Prostate gland (tissue), 2 donors: ENCODE data around the gene ACTN2.

Experiments
- CTCF ChIP-seq, 4 experiments: fragments of 200-600 bp in 2 of 4; fragments of 450-650 bp in 2 of 4; sonication (generic) in 2 of 4; IDR thresholded peaks; 1 replicate in 3 of 4; 2 replicates in 1 of 4; pipeline ENCODE4 v1.5.1; 2016 to 2019; ENCODE audit warnings: antibody characterized with exemption in 4 of 4, mild to moderate bottlenecking in 2 of 4, moderate library complexity in 2 of 4
- POLR2A ChIP-seq: fragments of 450-650 bp; IDR thresholded peaks from one replicate; pipeline ENCODE4 v1.6.1; 2016; ENCODE audit warnings: antibody characterized with exemption, mild to moderate bottlenecking
- POLR2AphosphoS5 ChIP-seq: sonication (generic); formaldehyde crosslinking; IDR thresholded peaks from one replicate; pipeline ENCODE4 v1.6.1; 2017; ENCODE audit warnings: antibody characterized with exemption

DNA sequence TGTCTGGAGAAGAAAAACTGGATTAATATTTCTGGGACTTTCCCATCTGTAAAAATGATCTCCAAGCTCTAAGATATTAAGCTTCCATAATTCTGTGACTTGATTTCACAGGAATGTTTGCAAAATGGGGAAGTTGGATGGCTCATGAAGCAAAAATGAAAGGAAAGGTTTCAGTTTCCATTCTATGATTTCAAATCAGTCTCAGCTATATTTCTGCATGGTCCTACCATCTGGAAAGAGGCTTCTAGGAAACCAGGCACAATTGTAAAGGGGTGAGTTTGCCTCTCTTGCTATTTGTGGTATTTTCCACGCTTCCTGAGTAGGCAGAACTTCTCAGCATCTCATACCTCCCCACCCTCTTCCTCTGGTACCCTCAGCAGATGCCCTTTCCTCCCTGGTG, 22.4 kb upstream of the ACTN2 start:
- TF ChIP-seq CTCF (IDR thresholded peaks at IDR 0.05): no peak
- TF ChIP-seq POLR2A: no peak
- TF ChIP-seq POLR2AphosphoS5: no peak
